SH-SY5Y (cell line): Measurements from ENCODE around the gene PRKCD.

Source experiments
- GATA2 ChIP-seq: IDR thresholded peaks from 2 replicates; pipeline ENCODE4 v1.6.1; 2011; ENCODE audit warnings: mild to moderate bottlenecking, low read depth, low read length
- GATA3 ChIP-seq: IDR thresholded peaks from 2 replicates; pipeline ENCODE4 v1.6.1; 2011; ENCODE audit warnings: low read depth, mild to moderate bottlenecking, low read length, moderate library complexity

DNA sequence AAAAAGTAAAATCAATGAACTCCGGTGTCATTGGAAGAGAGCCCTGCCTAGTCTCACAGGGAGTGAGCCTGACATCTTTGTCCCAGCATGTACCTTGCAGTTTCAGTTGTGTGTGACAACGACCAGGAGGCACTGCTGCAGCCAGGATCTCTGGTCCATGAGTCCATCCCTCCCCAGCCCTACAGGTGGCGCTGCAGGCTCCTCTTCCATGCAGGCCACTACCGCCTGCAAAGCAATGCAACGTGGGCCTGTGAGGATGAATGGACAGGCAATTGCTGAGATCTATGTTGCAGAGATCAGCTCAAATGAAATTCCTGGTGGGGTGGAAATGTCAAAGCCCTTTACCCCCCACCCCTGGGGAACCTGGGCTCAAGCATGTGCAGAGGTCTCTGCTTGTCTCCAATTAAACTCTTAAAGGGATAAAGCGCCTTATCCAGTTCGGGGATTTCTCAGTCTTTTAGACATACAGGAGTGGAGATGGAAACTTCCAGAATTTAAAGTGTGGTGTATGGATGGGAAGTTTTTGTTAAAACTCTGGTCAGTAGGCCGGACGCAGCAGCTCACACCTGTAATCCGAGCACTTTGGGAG is 59.0 kb downstream of the PRKCD start:
- TF ChIP-seq GATA2, result no peak
- TF ChIP-seq GATA3, result no peak
